PFSK-1 (cell line): ENCODE data around the gene CEP162.

ENCODE experiments used
- POLR2AphosphoS5 ChIP-seq: IDR thresholded peaks from 2 replicates; pipeline ENCODE4 v1.6.1; 2012; ENCODE audit warnings: low read depth, mild to moderate bottlenecking, control low read depth, low read length, moderate library complexity
- SIN3A ChIP-seq: IDR thresholded peaks from 2 replicates; pipeline ENCODE4 v1.6.1; 2012; ENCODE audit warnings: mild to moderate bottlenecking, low read length, moderate library complexity, borderline replicate concordance; ENCODE audit not compliant: insufficient read depth
- TAF1 ChIP-seq: IDR thresholded peaks from 2 replicates; pipeline ENCODE4 v1.6.1; 2012; ENCODE audit warnings: low read length, control low read depth, borderline replicate concordance; ENCODE audit not compliant: insufficient read depth

GRCh38 chr6:84172080-84172479 is 55.4 kb downstream of the CEP162 start:
- TF ChIP-seq POLR2AphosphoS5 = no peak
- TF ChIP-seq TAF1 = no peak
- TF ChIP-seq SIN3A = no peak
